ENCODE data around the gene TFAP2A. TPM values are rescaled to one million over a fixed set of nuclear protein-coding genes. Genes with fewer than 3 reads are reported as not detected.

The TFAP2A gene
- polyA plus RNA-seq, 4 donors: 0.19 to 0.58 TPM; not detected in 2

Other genes with a start within 250 kb of the TFAP2A start
- gene GCNT2, start 106.3 kb upstream of the TFAP2A start, polyA plus RNA-seq: 10 to 100 TPM in 1 of 4 donors, 1 to 10 TPM in 3; 6.5 to 39.3 (median 8.4) TPM